Stimulated activated naive CD4-positive, alpha-beta T cell (primary cell): ENCODE measurements around the gene NANS.
"Not testable (repeated sequence)": the region's sequence is repeated elsewhere in the genome, so short reads cannot be mapped to it uniquely, and the experiment has no call there.

ENCODE experiments used
- DNase-seq, 6 experiments: peaks; one replicate each; lab custom pipeline; 2025; lab: John Stamatoyannopoulos, UW

The NANS gene, protein sequence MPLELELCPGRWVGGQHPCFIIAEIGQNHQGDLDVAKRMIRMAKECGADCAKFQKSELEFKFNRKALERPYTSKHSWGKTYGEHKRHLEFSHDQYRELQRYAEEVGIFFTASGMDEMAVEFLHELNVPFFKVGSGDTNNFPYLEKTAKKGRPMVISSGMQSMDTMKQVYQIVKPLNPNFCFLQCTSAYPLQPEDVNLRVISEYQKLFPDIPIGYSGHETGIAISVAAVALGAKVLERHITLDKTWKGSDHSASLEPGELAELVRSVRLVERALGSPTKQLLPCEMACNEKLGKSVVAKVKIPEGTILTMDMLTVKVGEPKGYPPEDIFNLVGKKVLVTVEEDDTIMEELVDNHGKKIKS

DNA sequence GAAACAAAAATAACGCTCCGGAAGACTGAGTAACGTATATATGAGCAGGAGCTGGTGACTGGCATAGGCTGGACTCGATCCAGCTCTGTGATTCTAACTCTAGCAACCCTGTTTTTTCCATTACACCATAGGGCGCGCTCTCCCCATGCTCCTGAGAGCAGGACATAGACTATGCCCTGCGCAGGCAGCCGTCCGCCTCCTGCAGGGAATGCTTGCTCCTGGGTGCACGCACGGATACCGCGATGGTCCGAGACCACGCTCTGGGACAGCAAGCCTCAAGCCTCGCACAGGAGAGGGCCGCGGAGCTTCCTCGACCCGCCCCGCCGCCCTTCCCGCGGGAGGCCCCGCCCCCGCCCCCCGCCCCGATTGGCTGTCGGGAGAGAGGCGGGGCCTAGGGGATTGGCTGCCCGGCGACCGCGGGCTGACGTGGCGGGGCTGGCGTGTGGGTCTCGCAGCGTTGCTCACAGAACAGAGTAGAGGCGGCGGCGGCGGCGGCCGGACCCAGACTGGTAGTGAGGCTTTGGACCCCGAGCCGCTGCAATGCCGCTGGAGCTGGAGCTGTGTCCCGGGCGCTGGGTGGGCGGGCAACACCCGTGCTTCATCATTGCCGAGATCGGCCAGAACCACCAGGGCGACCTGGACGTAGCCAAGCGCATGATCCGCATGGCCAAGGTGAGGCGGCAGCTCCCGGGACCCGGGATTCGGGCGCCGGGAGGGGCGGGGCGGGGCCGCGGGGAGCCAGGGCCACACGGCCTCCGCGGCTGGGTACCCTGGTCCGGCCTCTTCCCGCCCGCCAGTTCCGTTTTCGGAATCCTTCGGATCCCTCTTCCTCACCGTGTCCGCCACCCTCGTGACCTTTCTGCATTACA, at the start of gene NANS:
TSS of gene NANS (plus strand) at position 464 of the 869 bp plus-strand sequence. CDS start at position 541, 77 bp downstream.
- peak; percentile 84 to 96 (median 86) for DNase-seq

DNA sequence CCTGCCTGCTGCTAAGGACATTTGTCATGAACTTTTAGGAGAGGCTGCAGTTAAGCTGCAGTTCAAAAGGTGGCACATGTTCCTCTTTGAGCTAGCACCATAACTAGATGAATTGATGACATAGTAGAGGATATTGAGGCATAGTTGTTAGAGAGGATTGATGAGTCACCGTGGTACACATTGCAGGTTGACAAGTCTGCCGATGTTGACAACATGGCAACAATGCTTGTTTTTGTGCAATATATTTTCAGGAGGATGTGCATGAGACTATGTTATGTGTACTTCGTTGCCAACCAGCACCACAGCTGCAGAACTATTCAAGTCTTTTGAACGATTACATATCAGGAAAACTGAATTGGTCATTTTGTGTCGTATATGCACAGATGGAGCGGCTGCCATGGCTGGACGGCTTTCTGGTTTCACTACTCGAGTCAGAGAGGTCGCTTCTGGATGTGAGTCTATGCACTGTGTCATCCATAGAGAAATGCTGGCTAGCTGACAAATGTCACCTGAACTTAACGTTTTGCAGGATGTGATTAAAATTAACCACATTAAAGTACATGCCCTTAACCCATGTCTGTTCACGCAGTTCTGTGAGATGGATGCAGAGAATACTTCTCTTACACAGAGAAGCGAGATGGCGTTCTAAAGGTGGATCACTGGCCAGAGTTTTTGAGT, 49.1 kb upstream of the NANS start:
- DNase-seq, result no peak

DNA sequence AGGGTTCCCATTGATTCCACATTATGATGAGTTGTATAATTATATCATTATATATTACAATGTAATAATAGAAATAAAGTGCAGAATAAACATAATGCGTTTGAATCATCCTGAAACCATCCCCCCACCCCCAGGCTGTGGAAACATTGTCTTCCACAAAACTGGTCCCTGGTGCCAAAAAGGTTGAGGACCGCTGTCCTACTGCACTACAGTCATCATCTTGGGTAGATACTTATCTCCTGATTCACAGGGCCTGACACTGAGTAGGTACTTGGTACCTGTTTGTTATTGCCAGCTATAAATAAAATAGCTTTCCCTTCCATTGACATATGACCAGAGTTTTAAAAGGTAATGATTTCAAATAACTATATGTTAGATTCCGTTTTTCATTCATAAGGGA, 47.8 kb upstream of the NANS start:
- DNase-seq, result no peak

DNA sequence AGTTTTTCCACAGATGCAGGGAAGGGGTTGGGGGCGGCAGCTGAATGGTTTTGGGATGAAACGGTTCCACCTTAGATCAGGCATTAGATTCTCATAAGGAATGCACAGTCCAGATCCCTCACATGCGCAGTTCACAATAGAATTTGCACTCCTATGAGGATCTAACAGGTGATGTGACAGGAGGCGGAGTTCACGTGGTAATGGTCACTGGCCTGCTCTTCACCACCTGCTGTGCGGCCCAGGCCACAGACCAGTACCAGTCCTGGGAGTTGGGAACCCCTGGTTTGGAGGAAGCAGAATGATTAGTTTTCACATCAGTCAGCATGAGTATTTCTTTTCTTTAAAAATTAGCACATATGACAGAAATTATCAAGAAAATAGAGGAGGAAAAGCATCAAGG, 47.1 kb upstream of the NANS start:
- no peak for DNase-seq

DNA sequence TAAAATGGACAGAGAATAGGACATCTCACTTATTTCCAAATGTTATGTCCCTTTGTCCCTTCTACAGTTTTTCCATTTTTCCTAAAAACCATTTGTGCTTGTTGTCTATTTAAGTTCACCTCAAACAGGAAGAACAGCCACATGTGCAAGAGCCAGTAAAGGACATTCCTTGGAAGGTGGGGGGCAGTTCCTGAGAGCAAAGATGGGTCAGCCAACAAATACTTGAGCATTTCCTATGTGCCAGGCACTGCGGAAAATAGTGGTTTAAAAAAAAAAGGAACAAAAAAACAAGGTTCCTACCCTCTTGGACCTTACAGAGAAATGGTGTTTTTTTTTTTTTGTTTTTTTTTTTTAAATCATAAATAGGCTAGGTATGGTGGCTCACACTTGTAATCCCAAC, 46.6 kb upstream of the NANS start:
- DNase-seq, result no peak

DNA sequence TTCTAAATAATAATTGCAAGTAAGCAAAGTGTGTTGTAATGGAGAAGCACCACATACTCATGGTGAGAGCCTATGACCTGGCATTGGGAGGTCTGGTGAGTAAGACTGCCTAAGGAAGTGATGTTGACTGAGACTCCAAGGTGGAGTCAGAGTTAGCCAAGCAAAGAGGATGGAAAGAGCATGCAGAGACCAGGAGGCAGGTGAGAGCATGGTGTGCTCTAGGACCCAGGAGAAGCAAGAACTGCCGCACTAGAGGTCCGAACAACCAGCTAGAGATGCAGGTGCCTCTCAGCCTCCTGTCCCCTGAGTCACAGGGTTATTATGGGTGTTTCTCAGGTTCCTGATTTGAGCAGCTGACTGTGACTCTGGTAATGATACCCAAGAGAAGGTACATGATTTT, 46.1 kb upstream of the NANS start:
- DNase-seq, result no peak

DNA sequence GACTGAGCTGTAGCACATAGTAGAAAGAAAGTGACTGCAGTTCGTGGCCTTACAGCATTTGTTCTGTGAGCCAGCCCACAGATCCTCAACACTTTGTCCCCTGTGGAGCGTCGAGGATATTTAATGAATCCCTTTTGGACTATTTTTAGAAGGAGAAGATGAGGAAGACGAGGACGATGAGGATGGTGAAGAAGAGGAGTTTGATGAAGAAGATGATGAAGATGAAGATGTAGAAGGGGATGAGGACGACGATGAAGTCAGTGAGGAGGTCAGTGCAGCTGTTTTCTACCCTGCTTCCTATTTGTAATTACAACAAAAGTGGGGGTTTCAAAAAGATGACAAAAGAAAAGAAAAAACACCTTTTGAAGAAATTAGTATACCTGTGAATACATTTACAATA, 45.4 kb upstream of the NANS start:
- no peak for DNase-seq

DNA sequence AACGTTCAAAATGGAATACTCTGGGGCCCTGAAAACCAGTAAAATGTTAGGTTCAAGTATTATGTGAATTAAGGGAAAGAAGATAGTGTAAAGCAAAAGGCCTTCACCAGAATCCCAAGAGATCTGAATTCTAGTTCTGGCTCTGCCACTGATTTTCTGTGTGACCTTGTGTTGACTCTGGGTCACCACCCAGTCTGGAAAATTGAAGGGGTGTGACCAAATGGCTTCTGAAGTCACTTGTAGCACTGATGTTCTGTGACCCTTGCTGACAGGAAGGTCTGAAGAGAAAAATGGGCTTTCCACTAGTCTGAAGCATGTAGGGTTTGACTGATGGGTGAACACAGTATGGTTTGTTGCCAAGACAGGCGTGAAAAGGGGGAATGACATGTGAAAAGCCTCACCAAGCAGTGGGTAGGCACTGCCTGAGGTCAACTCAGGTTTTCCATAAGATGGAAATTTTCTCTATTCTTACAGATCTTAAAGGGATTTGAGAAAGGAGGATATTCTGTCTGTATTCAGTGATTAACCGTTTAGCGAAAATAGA, 40.3 kb upstream of the NANS start:
- DNase-seq, result no peak

DNA sequence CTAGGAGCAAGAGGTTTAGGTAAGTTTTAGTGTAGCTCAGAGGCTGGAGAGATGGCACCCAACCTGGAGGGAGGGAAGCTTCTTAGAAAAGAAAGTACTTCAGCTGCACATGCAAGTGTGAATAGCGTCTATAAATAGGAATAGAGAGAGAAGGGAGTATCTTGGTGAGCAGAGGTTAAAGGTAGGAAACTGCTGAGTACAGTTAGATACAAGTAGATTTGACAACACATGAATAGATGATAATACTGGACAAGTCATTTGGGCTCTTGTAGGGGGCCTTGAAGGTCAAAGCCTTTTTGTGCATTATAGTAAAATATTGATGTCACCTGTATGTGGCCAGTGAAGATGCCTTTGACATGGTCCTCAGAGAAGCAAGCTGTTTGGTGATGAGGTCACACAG, 39.2 kb upstream of the NANS start:
- DNase-seq, result no peak

DNA sequence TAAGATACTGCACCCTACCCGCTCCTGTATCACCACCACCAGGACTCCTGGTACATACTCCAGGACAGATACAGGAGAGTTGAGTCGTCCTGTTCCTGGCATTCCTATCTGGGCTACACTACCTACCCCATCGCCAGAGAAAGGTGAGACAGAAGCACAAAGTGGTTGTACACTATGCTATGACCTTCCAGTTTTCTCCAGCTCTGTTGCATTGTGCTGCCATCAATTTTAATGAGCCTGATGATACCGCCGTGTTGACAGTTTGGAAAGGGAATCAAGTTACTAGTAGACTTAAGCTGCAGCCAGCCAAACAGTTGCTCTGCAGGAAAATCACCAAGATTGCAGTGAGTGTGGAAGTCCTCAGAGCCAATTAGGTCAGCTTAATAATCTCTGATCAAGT, 38.2 kb upstream of the NANS start:
- DNase-seq, result no peak

DNA sequence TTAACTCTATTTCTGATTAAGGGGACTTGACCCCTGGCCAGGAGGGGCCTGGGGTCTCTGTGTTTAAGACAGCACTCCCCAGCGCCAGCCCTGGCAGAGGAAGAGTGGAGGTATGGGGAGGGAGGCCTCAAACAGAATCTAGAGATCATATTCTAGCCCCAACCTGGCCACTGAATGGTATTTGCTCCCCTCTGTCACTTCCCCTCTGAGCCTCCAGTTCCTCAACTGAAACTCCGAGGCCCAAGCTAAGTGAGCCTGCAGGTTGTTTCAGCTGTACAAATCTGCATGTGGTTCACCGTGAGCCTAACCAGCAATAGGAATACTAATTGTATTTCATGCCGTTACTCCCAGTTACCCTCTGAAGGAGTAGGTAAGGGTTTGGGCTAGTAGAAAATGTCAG, 37.4 kb upstream of the NANS start:
- DNase-seq, result no peak

DNA sequence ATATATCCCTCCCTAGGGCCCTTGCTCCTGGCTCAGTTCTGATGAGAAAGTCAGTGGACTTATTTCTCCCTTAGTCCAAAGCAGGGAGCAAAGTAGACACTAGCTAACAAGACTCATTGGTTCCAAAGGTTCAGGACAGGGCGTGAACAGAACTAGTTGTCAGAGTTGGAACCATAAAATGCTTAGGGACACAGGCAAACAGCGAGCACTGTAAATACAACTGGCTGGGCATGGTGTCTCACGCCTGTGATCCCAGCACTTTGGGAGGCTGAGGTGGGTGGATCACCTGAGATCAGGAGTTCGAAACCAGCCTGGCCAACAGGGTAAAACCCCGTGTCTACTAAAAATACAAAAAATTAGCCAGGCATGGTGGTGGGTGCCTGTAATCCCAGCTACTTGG, 36.7 kb upstream of the NANS start:
- DNase-seq, result not testable (repeated sequence)

DNA sequence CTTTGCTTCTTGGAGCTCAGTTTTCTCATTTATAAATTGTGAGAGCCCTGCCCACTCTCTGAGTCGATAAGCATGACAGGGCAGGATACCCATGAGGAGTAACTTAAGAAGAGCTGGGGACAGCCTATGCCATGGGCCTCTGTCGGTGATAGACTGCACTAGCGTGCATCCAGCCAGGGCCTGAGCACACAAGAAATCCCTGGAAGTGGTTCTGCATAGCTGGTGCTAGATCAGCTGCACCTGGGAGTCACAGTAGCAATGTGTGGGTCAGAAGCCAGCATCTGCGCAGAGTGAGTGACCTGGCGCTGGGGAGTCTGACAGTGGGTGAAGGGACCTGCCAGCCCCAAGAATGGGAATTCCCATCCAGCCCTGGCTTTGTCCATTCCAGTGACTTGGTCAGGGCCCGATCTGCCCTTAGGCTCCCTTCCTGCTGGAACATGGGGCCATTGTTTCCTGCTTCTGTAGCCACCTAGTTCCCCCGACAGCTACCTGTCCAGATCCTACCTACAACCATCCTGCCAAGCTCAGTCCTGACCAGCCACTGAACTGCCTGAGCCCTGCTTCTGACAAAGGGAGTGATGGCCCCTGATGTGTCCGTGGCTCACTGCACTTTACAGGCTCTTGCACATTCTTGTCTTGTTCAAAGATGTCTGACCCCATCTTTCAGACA, 35.9 kb upstream of the NANS start:
- DNase-seq, result no peak

DNA sequence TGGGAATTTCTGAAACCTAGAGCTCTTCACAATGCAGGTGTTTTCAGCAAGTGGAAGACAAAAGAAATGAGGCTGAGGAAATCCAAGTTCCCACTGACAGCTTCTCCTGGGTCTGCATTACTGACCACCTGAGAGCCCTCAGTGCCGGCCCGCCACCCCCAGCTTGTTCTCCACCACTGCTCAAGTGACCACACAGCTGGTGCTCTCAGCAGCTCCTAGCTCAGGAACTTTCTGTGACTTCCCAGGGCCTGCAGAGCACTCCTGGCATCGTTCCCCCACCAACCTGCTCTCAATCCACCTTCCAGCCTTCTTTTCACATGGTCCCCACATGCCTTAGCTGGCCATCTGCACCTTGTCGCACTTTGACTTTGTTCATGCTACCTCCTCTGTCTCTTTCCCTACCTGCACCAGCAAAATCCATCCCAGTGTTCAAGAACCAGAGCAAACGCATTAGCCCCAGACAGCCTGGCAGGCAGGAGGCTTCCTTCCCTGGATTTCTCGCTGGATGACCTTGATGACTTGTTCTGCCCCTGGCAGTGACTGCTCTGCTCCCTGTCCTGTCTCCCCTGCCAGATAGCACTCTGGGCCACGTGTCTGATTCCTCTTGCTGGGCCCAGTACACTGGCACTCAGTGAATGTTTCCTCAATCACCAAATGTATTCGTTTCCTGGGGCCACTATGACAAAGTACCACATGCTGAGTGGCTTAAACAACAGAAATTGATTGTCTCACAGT, 35.1 kb upstream of the NANS start:
- DNase-seq, result no peak

DNA sequence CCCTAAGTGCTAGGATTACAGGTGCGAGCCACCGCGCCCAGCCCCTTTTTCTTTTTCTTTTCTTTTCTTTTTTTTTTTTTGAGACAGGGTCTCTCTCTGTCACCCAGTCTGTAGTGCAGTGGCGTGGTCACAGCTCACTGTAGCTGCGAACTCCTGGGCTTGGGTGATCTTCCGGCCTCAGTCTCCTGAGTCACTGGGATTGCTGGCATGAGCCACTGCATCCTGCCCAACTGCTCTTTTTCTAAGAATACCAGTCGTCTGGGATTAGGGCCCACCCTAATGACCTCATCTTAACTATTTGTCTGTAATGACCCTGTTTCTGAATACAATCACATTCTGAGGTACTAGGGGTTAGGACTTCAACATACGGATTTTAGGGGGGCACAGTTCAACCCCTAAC, 34.1 kb upstream of the NANS start:
- DNase-seq, result no peak

DNA sequence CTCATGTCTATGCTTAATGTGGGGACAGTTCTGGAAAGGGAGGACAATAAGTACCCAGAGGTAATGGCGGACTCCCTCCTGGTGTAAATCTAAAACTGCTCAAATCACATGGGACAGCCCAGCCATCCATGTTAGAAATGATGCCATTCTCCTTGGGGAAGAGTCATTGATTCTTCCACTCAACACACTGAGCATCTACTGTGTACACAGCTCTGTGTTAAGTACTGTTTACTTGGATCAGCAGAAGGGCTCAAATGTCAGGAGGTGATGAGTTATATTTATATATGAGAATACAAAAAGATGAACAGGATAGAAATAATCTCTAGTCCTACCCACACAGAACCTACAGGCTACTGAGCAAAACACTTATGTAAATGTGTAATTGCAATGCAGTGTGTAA, 31.8 kb upstream of the NANS start:
- DNase-seq, result no peak

DNA sequence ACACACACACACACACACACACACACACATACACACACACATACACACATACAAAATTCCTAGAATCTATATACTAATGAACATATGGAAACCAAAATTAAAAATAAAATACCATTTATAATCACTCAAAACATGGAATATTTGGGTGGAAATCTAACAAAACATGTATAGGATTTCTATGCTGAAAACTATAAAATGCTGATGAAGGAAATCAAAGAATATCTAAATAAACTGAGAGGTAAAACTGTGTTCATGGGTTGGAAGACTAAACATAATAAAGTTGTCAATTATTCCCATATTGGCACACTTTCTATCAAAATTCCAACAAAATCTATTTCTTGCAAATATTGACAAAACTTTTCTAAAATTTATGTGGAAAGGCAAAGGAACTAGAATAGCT, 25.4 kb upstream of the NANS start:
- DNase-seq, result no peak

DNA sequence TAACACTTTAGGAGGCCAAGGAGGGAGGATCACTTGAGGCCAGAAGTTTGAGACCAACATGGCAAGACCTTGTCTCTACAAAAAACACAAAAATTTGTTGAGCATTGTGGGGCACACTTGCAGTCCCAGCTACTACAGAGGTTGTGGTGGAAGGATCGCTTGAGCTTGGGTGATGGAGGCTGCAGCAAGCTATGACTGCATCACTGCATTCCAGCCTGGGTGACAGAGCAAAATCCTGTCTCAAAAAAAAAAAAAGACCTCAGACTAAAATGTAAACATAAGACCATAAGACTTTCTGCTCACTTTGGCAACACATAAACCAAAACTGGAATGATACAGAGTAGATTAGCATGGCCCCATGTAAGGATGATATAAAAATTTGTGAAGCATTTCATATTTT, 24.6 kb upstream of the NANS start:
- no peak for DNase-seq

DNA sequence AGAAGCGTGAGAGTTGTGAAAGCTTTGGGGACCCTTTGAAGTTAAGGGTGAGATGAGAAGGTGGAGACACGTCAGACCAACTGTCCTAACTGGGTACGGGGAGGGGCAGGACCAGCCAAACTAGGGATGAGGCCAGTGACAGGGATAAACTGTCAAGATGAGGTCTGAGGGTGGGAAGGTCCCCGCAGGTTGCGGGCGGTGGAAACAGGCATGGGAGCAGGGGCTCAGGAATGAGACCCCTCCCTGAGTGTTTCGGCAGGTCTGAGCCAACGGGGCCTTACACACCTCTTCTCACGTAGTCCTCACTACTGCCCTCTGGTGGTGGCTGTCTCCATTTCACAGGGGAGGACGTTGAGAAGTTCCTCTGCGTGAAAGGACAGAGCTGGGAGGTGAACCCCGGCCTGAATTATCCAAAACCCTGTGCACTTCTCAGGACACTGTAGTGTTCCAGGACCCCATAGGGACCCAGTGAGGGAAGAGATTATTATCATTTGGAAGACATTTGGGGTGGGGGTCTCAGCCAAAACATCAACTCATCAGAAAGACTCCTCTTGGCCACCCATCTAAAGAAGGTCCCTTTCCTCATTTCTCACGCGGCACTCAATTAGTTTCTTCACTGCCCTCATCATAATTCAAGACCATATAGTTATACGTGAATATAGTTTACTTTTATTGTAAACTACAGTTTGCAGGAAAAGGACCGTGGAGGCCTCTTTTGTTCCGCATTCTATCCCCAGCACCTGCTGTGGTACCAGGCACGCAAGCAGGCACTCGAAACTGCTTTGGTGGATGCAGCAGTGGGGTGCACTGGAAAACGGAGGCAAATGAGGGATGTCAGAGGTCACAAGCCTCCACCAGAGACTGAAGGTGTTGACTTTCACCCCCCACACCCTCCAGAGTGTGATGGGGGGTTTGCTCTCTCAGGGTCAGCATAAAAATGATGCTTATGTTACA, 21.7 kb upstream of the NANS start:
- DNase-seq, result peak; percentile 58 to 91 (median 85)

DNA sequence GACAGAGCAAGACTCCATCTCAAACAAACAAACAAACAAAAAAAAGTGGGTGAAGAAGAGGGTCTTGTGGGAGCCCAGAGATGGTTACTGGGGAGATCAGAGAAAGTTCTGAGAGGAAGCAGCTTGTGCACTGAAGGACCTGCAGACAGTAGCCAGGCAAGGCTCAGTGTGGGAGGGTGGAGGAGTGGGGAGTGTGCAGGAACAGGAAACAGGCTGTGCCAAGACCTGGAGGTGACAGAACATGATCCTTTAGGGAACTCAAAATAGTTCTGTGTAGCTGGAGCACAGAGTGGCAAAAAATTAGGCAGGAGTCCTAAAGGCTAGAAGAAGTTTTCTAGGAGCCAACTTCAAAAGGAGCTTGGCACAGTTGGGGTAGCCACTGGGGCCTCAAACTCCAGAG, 19.2 kb upstream of the NANS start:
- DNase-seq, result no peak
